ENCODE data around the gene RAB25.
A peak's percentile ranks its signal among the peaks of the same experiment; 100 is the strongest.

The RAB25 gene

GRCh38 chr1:156081917-156082308 lies 21.0 kb downstream of the RAB25 start:
- H3K36me3 ChIP-seq (ENCODE audit: control insufficient read depth, insufficient read depth, low read length) = peaks cover 2% of the 10 kb centered on the region
- peaks cover 25% of the 10 kb centered on the region for H3K4me1 ChIP-seq (ENCODE audit: control insufficient read depth, insufficient read depth, low read length)
- H3K27me3 ChIP-seq (ENCODE audit: control insufficient read depth, insufficient read depth, low read length) = peaks cover 23% of the 10 kb centered on the region
- H3K9ac ChIP-seq (ENCODE audit: low read depth, low read length) = no peak overlapping the region
- H3K9me3 ChIP-seq (ENCODE audit: control insufficient read depth, insufficient read depth, low read length) = no peaks in the 10 kb centered on the region
- H3K4me3 ChIP-seq (ENCODE audit: low read depth, low read length) = peak overlapping the region; percentile 70

GRCh38 chr1:156082309-156083091 lies 21.5 kb downstream of the RAB25 start, which contains the start of gene MEX3A:
Gene MEX3A, minus strand, starts transcription at chr1:156082465. Its CDS starts 467 bp downstream, at chr1:156081998.
- Histone ChIP-seq H3K9ac (ENCODE audit: low read depth, low read length) (peak within 1 kb of the TSS; percentile 83), H3K27me3 (ENCODE audit: control insufficient read depth, insufficient read depth, low read length) (peaks cover 21% of the 10 kb centered on the region), H3K9me3 (ENCODE audit: control insufficient read depth, insufficient read depth, low read length) (no peaks in the 10 kb centered on the region), H3K4me3 (ENCODE audit: low read depth, low read length) (peak within 1 kb of the TSS; percentile 94), H3K36me3 (ENCODE audit: control insufficient read depth, insufficient read depth, low read length) (no peaks in the 10 kb centered on the region), H3K4me1 (ENCODE audit: control insufficient read depth, insufficient read depth, low read length) (peaks cover 23% of the 10 kb centered on the region)

GRCh38 chr1:156083800-156084790 lies 23.1 kb downstream of the RAB25 start:
- Histone ChIP-seq H3K4me3 (ENCODE audit: low read depth, low read length) (peak overlapping the region; percentile 66), H3K27me3 (ENCODE audit: control insufficient read depth, insufficient read depth, low read length) (peaks cover 7% of the 10 kb centered on the region), H3K36me3 (ENCODE audit: control insufficient read depth, insufficient read depth, low read length) (no peaks in the 10 kb centered on the region), H3K9me3 (ENCODE audit: control insufficient read depth, insufficient read depth, low read length) (no peaks in the 10 kb centered on the region), H3K4me1 (ENCODE audit: control insufficient read depth, insufficient read depth, low read length) (peaks cover 16% of the 10 kb centered on the region), H3K9ac (ENCODE audit: low read depth, low read length) (no peak overlapping the region)

GRCh38 chr1:156086256-156086662 lies 25.3 kb downstream of the RAB25 start:
- Histone ChIP-seq H3K9me3 (ENCODE audit: control insufficient read depth, insufficient read depth, low read length) (no peaks in the 10 kb centered on the region), H3K27me3 (ENCODE audit: control insufficient read depth, insufficient read depth, low read length) (no peaks in the 10 kb centered on the region), H3K36me3 (ENCODE audit: control insufficient read depth, insufficient read depth, low read length) (no peaks in the 10 kb centered on the region), H3K4me1 (ENCODE audit: control insufficient read depth, insufficient read depth, low read length) (peaks cover 14% of the 10 kb centered on the region), H3K9ac (ENCODE audit: low read depth, low read length) (no peak overlapping the region), H3K4me3 (ENCODE audit: low read depth, low read length) (no peak overlapping the region)

GRCh38 chr1:156089704-156090103 lies 28.7 kb downstream of the RAB25 start:
- H3K36me3 ChIP-seq (ENCODE audit: control insufficient read depth, insufficient read depth, low read length) = no peaks in the 10 kb centered on the region
- no peak overlapping the region for H3K4me3 ChIP-seq (ENCODE audit: low read depth, low read length)
- H3K4me1 ChIP-seq (ENCODE audit: control insufficient read depth, insufficient read depth, low read length) = peaks cover 9% of the 10 kb centered on the region
- no peaks in the 10 kb centered on the region for H3K9me3 ChIP-seq (ENCODE audit: control insufficient read depth, insufficient read depth, low read length)
- H3K27me3 ChIP-seq (ENCODE audit: control insufficient read depth, insufficient read depth, low read length) = no peaks in the 10 kb centered on the region
- H3K9ac ChIP-seq (ENCODE audit: low read depth, low read length) = no peak overlapping the region

GRCh38 chr1:156090138-156090839 lies 29.3 kb downstream of the RAB25 start:
- no peak overlapping the region for H3K9ac ChIP-seq (ENCODE audit: low read depth, low read length)

GRCh38 chr1:156090840-156091188 lies 29.9 kb downstream of the RAB25 start:
- Histone ChIP-seq H3K4me1 (ENCODE audit: control insufficient read depth, insufficient read depth, low read length) (peaks cover 5% of the 10 kb centered on the region), H3K9ac (ENCODE audit: low read depth, low read length) (no peak overlapping the region), H3K9me3 (ENCODE audit: control insufficient read depth, insufficient read depth, low read length) (no peaks in the 10 kb centered on the region), H3K36me3 (ENCODE audit: control insufficient read depth, insufficient read depth, low read length) (no peaks in the 10 kb centered on the region), H3K4me3 (ENCODE audit: low read depth, low read length) (no peak overlapping the region), H3K27me3 (ENCODE audit: control insufficient read depth, insufficient read depth, low read length) (no peaks in the 10 kb centered on the region)

More at GRCh38 chr1:156090138-156090839, 29.3 kb downstream of the RAB25 start:
- Histone ChIP-seq H3K36me3 (ENCODE audit: control insufficient read depth, insufficient read depth, low read length) (no peaks in the 10 kb centered on the region), H3K4me1 (ENCODE audit: control insufficient read depth, insufficient read depth, low read length) (peaks cover 5% of the 10 kb centered on the region), H3K4me3 (ENCODE audit: low read depth, low read length) (no peak overlapping the region), H3K27me3 (ENCODE audit: control insufficient read depth, insufficient read depth, low read length) (no peaks in the 10 kb centered on the region), H3K9me3 (ENCODE audit: control insufficient read depth, insufficient read depth, low read length) (no peaks in the 10 kb centered on the region)

- Histone ChIP-seq H3K4me3 (ENCODE audit: low read depth, low read length) (no peak overlapping the region), H3K9me3 (ENCODE audit: control insufficient read depth, insufficient read depth, low read length) (no peaks in the 10 kb centered on the region), H3K36me3 (ENCODE audit: control insufficient read depth, insufficient read depth, low read length) (no peaks in the 10 kb centered on the region), H3K4me1 (ENCODE audit: control insufficient read depth, insufficient read depth, low read length) (no peaks in the 10 kb centered on the region), H3K9ac (ENCODE audit: low read depth, low read length) (no peak overlapping the region), H3K27me3 (ENCODE audit: control insufficient read depth, insufficient read depth, low read length) (no peaks in the 10 kb centered on the region)
Observed at GRCh38 chr1:156091610-156092009, 30.6 kb downstream of the RAB25 start.

- Histone ChIP-seq H3K36me3 (ENCODE audit: control insufficient read depth, insufficient read depth, low read length) (no peaks in the 10 kb centered on the region), H3K4me1 (ENCODE audit: control insufficient read depth, insufficient read depth, low read length) (peaks cover 6% of the 10 kb centered on the region), H3K4me3 (ENCODE audit: low read depth, low read length) (no peak overlapping the region), H3K9ac (ENCODE audit: low read depth, low read length) (no peak overlapping the region), H3K27me3 (ENCODE audit: control insufficient read depth, insufficient read depth, low read length) (no peaks in the 10 kb centered on the region), H3K9me3 (ENCODE audit: control insufficient read depth, insufficient read depth, low read length) (no peaks in the 10 kb centered on the region)
Observed at GRCh38 chr1:156095906-156096508, 35.0 kb downstream of the RAB25 start.

- no peak overlapping the region for H3K9ac ChIP-seq (ENCODE audit: low read depth, low read length)
- H3K27me3 ChIP-seq (ENCODE audit: control insufficient read depth, insufficient read depth, low read length) = no peaks in the 10 kb centered on the region
- H3K4me1 ChIP-seq (ENCODE audit: control insufficient read depth, insufficient read depth, low read length) = peaks cover 6% of the 10 kb centered on the region
- no peaks in the 10 kb centered on the region for H3K9me3 ChIP-seq (ENCODE audit: control insufficient read depth, insufficient read depth, low read length)
- H3K36me3 ChIP-seq (ENCODE audit: control insufficient read depth, insufficient read depth, low read length) = no peaks in the 10 kb centered on the region
- no peak overlapping the region for H3K4me3 ChIP-seq (ENCODE audit: low read depth, low read length)
Observed at GRCh38 chr1:156096640-156097391, 35.9 kb downstream of the RAB25 start.
